T-cell (primary cell): Measurements from ENCODE around the gene ADAP1. TPM values are rescaled to one million over a fixed set of nuclear protein-coding genes. Genes with fewer than 3 reads are reported as not detected.
A peak's percentile ranks its signal among the peaks of the same experiment; 100 is the strongest.

Source experiments
- ATAC-seq, 4 experiments: fragments of 200-7000 bp in 3 of 4; fragments of 150-1000 bp in 1 of 4; cut with Tn5 transposase; replicated peaks in 1 of 4; 1 replicate in 3 of 4; 2 replicates in 1 of 4; pipeline ENCODE4 v1.10.0; 2021; ENCODE audit warnings: moderate library complexity in 3 of 4, mild to moderate bottlenecking in 2 of 4, moderate number of reproducible peaks in 1 of 4
- CTCF ChIA-PET, 2 donors: fragments of 300-600 bp; sonication (Branson Sonifier 250); formaldehyde crosslinking; loops; one replicate each; lab custom pipeline; 2022; ENCODE audit warnings: antibody characterized with exemption in 2 of 2; lab: Charles Lee
- POLR2A ChIA-PET, 2 donors: fragments of 300-600 bp; sonication (Branson Sonifier 250); formaldehyde crosslinking; loops; one replicate each; lab custom pipeline; 2022; ENCODE audit warnings: antibody characterized with exemption in 2 of 2; lab: Charles Lee
- DNase-seq, 35 experiments: peaks; one replicate each; pipeline versions ENCODE4 v3.0.0 to v3.0.0-alpha.2; 2013 to 2023
- H3K27ac ChIP-seq: one replicate; pipeline ENCODE4 v1.5.1; 2013; ENCODE audit warnings: low read length
- H3K27me3 ChIP-seq, 2 experiments: replicated peaks in 1 of 2; 1 replicate in 1 of 2; 2 replicates in 1 of 2; pipeline versions ENCODE4 v1.6.1 to v1.7.0; 2013; ENCODE audit warnings: low read length in 1 of 2, mixed read lengths in 1 of 2; ENCODE audit not compliant: control insufficient read depth in 2 of 2, insufficient read depth in 2 of 2; ENCODE audit errors: extremely low read depth in 1 of 2
- H3K36me3 ChIP-seq, 2 donors: 1 replicate in 1 of 2; 2 replicates in 1 of 2; pipeline versions ENCODE4 v1.6.1 to v1.7.0; 2013; ENCODE audit warnings: low read length in 1 of 2; ENCODE audit not compliant: control insufficient read depth in 2 of 2, insufficient read depth in 1 of 2; ENCODE audit errors: extremely low read depth in 1 of 2
- H3K4me1 ChIP-seq, 2 experiments: 1 replicate in 1 of 2; 2 replicates in 1 of 2; pipeline versions ENCODE4 v1.6.1 to v1.7.0; 2013; ENCODE audit warnings: low read length in 2 of 2, mixed read lengths in 1 of 2; ENCODE audit not compliant: insufficient read depth in 2 of 2, control insufficient read depth in 1 of 2; ENCODE audit errors: extremely low read depth in 1 of 2
- H3K4me3 ChIP-seq, 2 donors: 1 replicate in 1 of 2; 2 replicates in 1 of 2; pipeline versions ENCODE4 v1.5.1 to v1.7.0; 2013; ENCODE audit warnings: mild to moderate bottlenecking in 2 of 2, low read length in 1 of 2, moderate library complexity in 1 of 2; ENCODE audit not compliant: control insufficient read depth in 1 of 2; ENCODE audit errors: extremely low read depth in 1 of 2
- H3K9me3 ChIP-seq: 2 replicates; pipeline ENCODE4 v1.7.0; 2013
- H3K27ac Mint-ChIP-seq, 2 donors: one replicate each; pipeline ENCODE4 v1.8.0; 2020 to 2021; ENCODE audit warnings: mild to moderate bottlenecking in 2 of 2, mixed read lengths in 2 of 2
- H3K27me3 Mint-ChIP-seq, 2 donors: one replicate each; pipeline ENCODE4 v1.8.0; 2021 to 2022; ENCODE audit warnings: mixed read lengths in 2 of 2
- H3K36me3 Mint-ChIP-seq: one replicate; pipeline ENCODE4 v1.8.0; 2021; ENCODE audit warnings: mixed read lengths
- H3K4me1 Mint-ChIP-seq, 3 donors: one replicate each; pipeline ENCODE4 v1.8.0; 2020 to 2022; ENCODE audit warnings: mixed read lengths in 3 of 3, mild to moderate bottlenecking in 1 of 3
- H3K4me3 Mint-ChIP-seq, 3 donors: one replicate each; pipeline ENCODE4 v1.8.0; 2020 to 2022; ENCODE audit warnings: mild to moderate bottlenecking in 3 of 3, mixed read lengths in 3 of 3, moderate library complexity in 3 of 3
- H3K9me3 Mint-ChIP-seq, 3 donors: one replicate each; pipeline ENCODE4 v1.8.0; 2020 to 2022; ENCODE audit warnings: mixed read lengths in 3 of 3
- WGBS: methylation state at CpG from one replicate; pipeline ENCODE4 v1.1.5; 2013; ENCODE audit warnings: missing lambda C conversion rate; ENCODE audit not compliant: insufficient coverage; 5-methylcytosine and 5-hydroxymethylcytosine counted together
- total RNA-seq, 35 experiments: library from RNA in 6 of 35; stranded (reverse) in 6 of 35; fragments of 120-200 nt in 1 of 35; gene quantifications; one replicate each; pipeline versions ENCODE4 v1.2.1 to v1.2.4 and lab custom pipeline; 2013 to 2026

Gene ADAP1
- total RNA-seq, 5 donors from 2014 or later (not counting 1 experiment from before 2014, with no cell fraction given): 10.6 to 26.9 (median 23.5) TPM

DNA sequence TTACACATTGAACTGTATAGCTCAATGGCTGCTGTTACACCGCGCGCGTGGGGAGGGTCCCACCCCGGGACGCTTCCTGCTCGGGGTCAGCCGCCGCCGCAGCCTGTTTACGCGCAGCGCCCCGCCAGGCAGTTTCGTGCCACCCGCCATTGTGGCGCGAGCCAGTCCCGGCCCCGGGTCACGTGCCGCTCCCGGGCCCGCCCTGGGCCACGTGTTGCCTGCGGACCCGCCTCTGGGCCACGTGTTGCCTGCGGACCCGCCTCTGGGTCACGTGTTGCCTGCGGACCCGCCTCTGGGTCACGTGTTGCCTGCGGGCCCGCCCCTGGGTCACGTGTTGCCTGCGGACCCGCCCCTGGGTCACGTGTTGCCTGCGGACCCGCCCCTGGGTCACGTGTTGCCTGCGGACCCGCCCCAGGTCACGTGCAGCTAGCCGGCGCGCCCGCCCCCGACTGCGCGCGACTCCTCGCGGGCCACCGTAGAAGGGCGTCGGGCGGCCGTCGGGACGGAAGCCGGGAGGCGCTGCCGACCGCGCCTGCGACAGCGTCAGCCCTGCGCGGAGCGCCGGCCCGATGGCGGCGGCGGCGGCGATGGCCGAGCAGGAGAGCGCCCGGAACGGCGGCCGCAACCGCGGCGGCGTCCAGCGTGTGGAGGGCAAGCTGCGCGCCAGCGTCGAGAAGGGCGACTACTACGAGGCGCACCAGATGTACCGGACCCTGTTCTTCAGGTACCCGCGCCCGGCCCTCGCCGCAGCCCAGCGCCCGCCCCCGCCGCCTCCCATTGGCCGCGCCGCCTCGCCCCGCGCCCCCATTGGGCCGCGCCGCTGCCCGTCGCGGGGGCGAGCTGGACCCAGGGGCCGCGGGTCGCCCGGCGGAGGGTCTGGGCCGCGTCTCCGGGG is 78.2 kb downstream of the ADAP1 start, which contains the start of gene GET4:
TSS of gene GET4 (plus strand) at position 478 of the 895 bp plus-strand sequence. CDS start at position 570, 92 bp downstream.
- peak; percentile 85 to 99 (median 94) for DNase-seq
- CTCF ChIA-PET: interaction anchor here in 1 of 2 donors (0.7 kb wide), 1 partner anchor 99 kb away, joined by 4 read pairs; the partner anchor contains the start of gene COX19
- H3K27ac Mint-ChIP-seq: peak within 1 kb of the TSS; percentile 83 to 84
- ATAC-seq: peak; percentile 80 to 85 (median 80)
- peak within 1 kb of the TSS; percentile 87 to 94 (median 87) for H3K4me3 Mint-ChIP-seq
- under 1% methylated on average over 129 of the region's 129 CpGs for WGBS
- Histone ChIP-seq H3K27ac (peak within 1 kb of the TSS; percentile 85), H3K4me3 (peak within 1 kb of the TSS; percentile 62 to 88), H3K36me3 (peaks cover 0 to 18% of the 10 kb centered on the region in 2 donors), H3K9me3 (no peaks in the 10 kb centered on the region), H3K27me3 (no peaks in the 10 kb centered on the region), H3K4me1 (peaks cover 8 to 51% of the 10 kb centered on the region in 2 experiments)
- POLR2A ChIA-PET: no interaction called here
- H3K9me3 Mint-ChIP-seq: no peaks in the 10 kb centered on the region
- peaks cover 27% of the 10 kb centered on the region for H3K36me3 Mint-ChIP-seq
- H3K27me3 Mint-ChIP-seq: no peaks in the 10 kb centered on the region
- H3K4me1 Mint-ChIP-seq: peaks cover 29 to 40% (median 37%) of the 10 kb centered on the region in 3 donors

DNA sequence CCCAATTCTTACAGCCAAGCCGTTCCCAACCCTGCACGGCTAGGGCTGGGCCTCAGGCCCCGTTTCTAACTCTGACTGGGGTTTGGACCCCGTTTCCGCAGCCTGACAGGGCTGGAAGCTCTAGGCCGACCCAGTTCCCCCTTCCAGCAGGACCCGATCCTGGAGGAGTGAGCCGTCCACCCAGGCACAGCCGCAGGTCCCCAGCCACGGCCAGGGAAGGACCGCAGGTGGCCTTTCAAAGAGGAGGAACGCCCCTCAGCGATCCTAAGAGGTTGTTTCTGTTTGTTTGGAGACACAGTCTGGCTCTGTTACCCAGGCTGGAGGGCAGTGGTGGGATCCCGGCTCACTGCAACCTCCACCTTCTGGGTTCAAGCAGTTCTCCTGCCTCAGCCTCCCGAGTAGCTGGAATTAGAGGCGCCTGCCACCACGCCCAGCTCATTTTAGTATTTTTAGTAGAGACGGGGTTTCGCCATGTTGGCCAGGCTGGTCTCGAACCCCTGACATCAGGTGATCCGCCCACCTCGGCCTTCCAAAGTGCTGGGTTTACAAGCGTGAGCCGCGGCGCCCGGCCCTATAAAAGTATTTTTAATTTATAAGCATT is 78.9 kb downstream of the ADAP1 start:
- Mint-ChIP-seq H3K4me3 (peak overlapping the region in 1 of 3 donors; percentile 51), H3K4me1 (peaks cover 29 to 37% (median 34%) of the 10 kb centered on the region in 3 donors), H3K27me3 (no peaks in the 10 kb centered on the region), H3K9me3 (no peaks in the 10 kb centered on the region), H3K27ac (peak overlapping the region in 1 of 2 donors; percentile 76), H3K36me3 (peaks cover 28% of the 10 kb centered on the region)
- Histone ChIP-seq H3K36me3 (peaks cover 0 to 20% of the 10 kb centered on the region in 2 donors), H3K4me3 (peak overlapping the region; percentile 41 to 52), H3K27me3 (no peaks in the 10 kb centered on the region), H3K9me3 (no peaks in the 10 kb centered on the region), H3K27ac (peak overlapping the region; percentile 82), H3K4me1 (peaks cover 8 to 47% of the 10 kb centered on the region in 2 experiments)
- peak in 2 of 35 experiments; percentile 16 to 29 for DNase-seq
- POLR2A ChIA-PET: no interaction called here
- no peak for ATAC-seq
- CTCF ChIA-PET: interaction anchor here in 1 of 2 donors (0.7 kb wide), 2 partner anchors 99 to 554 kb away, joined by 3 to 4 read pairs; partner anchors contain the start of gene COX19
- WGBS: 90% methylated on average over 11 of the region's 27 CpGs

DNA sequence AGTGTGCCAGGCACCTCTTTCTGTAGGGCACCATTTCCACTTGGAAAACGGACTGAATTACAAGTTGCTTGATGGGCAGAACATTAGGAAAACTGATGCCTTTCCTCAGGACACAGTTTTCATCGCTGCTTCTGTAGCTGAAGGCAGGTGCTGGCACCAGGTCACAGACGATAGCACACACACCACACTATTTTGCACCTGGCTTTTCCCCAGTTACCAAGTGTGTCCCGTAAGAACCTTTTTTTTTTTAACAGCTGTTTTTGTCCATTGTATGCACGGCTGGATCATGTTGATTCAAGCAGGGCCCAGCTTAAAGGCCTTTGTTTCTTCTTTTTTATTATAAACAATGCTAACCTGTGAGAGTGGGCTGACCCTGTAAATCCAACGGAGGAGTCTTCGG is 79.4 kb downstream of the ADAP1 start:
- peak overlapping the region; percentile 11 to 76 for H3K27ac Mint-ChIP-seq
- POLR2A ChIA-PET: no interaction called here

DNA sequence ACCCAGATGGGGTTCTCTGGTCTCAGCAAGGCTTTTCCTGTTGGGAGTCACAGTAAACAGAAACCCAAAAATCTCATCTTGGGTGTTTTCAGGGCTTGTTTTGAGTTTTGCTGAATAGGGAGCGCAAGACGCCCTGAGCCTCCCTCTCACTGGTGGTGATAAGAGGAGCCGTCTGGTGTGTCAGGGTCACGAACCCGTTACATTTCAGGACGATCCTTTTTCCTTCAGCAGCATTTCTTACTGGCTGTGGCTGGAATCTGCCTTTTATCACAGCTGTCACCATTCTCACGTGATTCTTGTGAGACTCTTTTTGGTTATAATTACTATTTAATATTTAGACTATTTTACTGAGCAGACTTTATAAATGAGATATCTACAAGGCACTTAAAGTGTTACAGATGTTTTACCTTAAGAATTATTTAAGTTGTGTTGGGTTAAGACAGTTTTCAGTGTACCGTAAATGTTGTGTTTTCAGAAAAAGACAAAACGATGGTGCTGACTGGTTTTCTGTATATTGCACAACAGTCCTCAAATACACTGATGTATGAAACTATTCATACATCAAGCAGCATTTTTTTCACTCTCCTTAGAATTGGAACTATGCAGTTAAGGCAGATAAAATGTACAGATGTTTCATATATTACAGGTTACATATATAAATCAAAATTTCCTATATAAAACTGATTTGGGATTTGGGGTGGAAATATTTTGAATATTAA is 80.3 kb downstream of the ADAP1 start:
- no peak overlapping the region for H3K27ac ChIP-seq
- H3K36me3 Mint-ChIP-seq: peaks cover 27% of the 10 kb centered on the region
- ChIA-PET CTCF (interaction anchor here (0.5 to 1.8 kb wide), 6 partner anchors 57 to 532 kb away, joined by 3 to 10 read pairs (median 4); no protein-coding TSS in a partner anchor), POLR2A (no interaction called here)
- H3K4me1 ChIP-seq: peaks cover 8 to 35% of the 10 kb centered on the region in 2 experiments
- H3K9me3 ChIP-seq: no peaks in the 10 kb centered on the region
- H3K27me3 Mint-ChIP-seq: no peaks in the 10 kb centered on the region
- DNase-seq: no peak
- H3K27ac Mint-ChIP-seq: peak overlapping the region in 1 of 2 donors; percentile 71
- no peaks in the 10 kb centered on the region for H3K27me3 ChIP-seq
- H3K4me3 ChIP-seq: no peak overlapping the region
- no peaks in the 10 kb centered on the region for H3K9me3 Mint-ChIP-seq
- no peak for ATAC-seq
- peaks cover 23 to 27% (median 25%) of the 10 kb centered on the region in 3 donors for H3K4me1 Mint-ChIP-seq
- H3K4me3 Mint-ChIP-seq: no peak overlapping the region
- peaks cover 3 to 26% of the 10 kb centered on the region in 2 donors for H3K36me3 ChIP-seq
- 90% methylated on average over 2 of the region's 9 CpGs for WGBS

More for the DNA sequence above, 79.4 kb downstream of the ADAP1 start:
- ATAC-seq (no peak), DNase-seq (no peak)
- H3K4me3 ChIP-seq: no peak overlapping the region
- no peak overlapping the region for H3K27ac ChIP-seq
- CTCF ChIA-PET: interaction anchor here in 1 of 2 donors (0.7 kb wide), 1 partner anchor 553 kb away, joined by 3 read pairs; no protein-coding TSS in a partner anchor
- H3K9me3 ChIP-seq: no peaks in the 10 kb centered on the region
- peaks cover 8 to 42% of the 10 kb centered on the region in 2 experiments for H3K4me1 ChIP-seq
- no peaks in the 10 kb centered on the region for H3K27me3 ChIP-seq
- no peaks in the 10 kb centered on the region for H3K27me3 Mint-ChIP-seq
- H3K36me3 Mint-ChIP-seq: peaks cover 26% of the 10 kb centered on the region
- H3K4me1 Mint-ChIP-seq: peaks cover 29 to 32% (median 30%) of the 10 kb centered on the region in 3 donors
- H3K36me3 ChIP-seq: peaks cover 0 to 21% of the 10 kb centered on the region in 2 donors
- H3K9me3 Mint-ChIP-seq: no peaks in the 10 kb centered on the region
- peak overlapping the region in 2 of 3 donors; percentile 9 to 41 for H3K4me3 Mint-ChIP-seq
- 95% methylated on average over 2 of the region's 7 CpGs for WGBS

DNA sequence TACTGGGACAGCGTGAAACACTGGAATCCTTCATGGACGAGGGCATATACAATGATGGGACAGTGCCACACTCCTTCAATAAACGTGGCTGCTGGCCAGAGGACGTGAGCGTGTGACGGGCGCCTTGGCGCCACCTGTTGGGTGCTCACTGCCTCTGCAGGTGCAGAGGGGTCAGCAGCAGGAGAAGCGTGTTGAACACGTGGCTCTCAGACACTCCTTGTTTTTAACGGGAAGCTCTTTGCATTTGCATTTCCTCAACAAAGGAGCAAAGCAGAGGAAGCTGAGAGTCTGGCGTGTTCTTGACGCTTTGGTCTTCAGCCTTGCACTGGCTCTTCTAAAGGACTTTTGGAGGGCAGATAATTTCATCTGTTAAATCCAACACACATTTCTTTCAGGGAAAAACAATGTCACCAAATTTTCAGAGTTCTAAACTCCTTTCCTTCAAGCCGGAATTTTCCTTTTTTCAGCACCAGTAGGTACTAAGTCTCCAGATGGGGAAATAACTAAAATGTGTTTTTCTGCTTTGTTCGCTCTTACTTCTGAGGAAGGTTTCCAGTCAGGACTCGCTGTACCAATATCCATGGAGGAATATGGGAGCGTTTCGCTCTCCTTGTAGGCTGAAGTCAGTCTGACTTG is 81.0 kb downstream of the ADAP1 start:
- WGBS: 34% methylated on average over 14 of the region's 18 CpGs
- no peak overlapping the region for H3K4me3 Mint-ChIP-seq
- H3K4me1 Mint-ChIP-seq: peaks cover 18 to 24% (median 22%) of the 10 kb centered on the region in 3 donors

More for the DNA sequence above, 81.0 kb downstream of the ADAP1 start:
- DNase-seq: peak; percentile 27 to 82 (median 49)
- Histone ChIP-seq H3K9me3 (no peaks in the 10 kb centered on the region), H3K27me3 (no peaks in the 10 kb centered on the region), H3K27ac (no peak overlapping the region), H3K4me1 (peaks cover 8 to 28% of the 10 kb centered on the region in 2 experiments), H3K36me3 (peaks cover 5 to 23% of the 10 kb centered on the region in 2 donors), H3K4me3 (no peak overlapping the region)
- POLR2A ChIA-PET: no interaction called here
- Mint-ChIP-seq H3K27me3 (no peaks in the 10 kb centered on the region), H3K27ac (peak overlapping the region; percentile 71), H3K36me3 (peaks cover 28% of the 10 kb centered on the region), H3K9me3 (no peaks in the 10 kb centered on the region)
- CTCF ChIA-PET: interaction anchor here (0.5 to 1.8 kb wide), 8 partner anchors 46 to 532 kb away, joined by 3 to 10 read pairs (median 4); no protein-coding TSS in a partner anchor
- ATAC-seq: peak; percentile 17 to 31 (median 22)
